H1 (cell line): ENCODE measurements around the gene RBL1. TPM values are rescaled to one million over a fixed set of nuclear protein-coding genes. Genes with fewer than 3 reads are reported as not detected.
A peak's percentile ranks its signal among the peaks of the same experiment; 100 is the strongest.

Experiments
- CTCF ChIA-PET: fragments of 300-600 bp; sonication (Branson Sonifier 250); formaldehyde crosslinking; loops from one replicate; lab custom pipeline; 2021; ENCODE audit not compliant: partially characterized antibody; lab: Charles Lee
- POLR2A ChIA-PET: fragments of 300-600 bp; sonication (Branson Sonifier 250); formaldehyde crosslinking; loops from one replicate; lab custom pipeline; 2021; ENCODE audit warnings: inconsistent platforms; ENCODE audit not compliant: partially characterized antibody; lab: Charles Lee
- DNase-seq, 2 experiments: peaks; one replicate each; pipeline versions ENCODE4 v3.0.0 to v3.0.0-alpha.2; 2010 to 2022; ENCODE audit warnings: low spot score in 2 of 2, low read depth in 1 of 2, mixed read lengths in 1 of 2
- FAIRE-seq: peaks from 2 replicates; lab custom pipeline; 2011; peaks lifted over from hg19 to GRCh38; lab: Jason Lieb, UNC
- H2AFZ ChIP-seq: 2 replicates; pipeline ENCODE4 v1.8.1; 2012; ENCODE audit warnings: low read length, inconsistent platforms
- H2AK5ac ChIP-seq: 2 replicates; pipeline ENCODE4 v1.6.1; 2013; ENCODE audit warnings: low read depth, low read length
- H2BK120ac ChIP-seq: replicated peaks from 2 replicates; pipeline ENCODE3; 2013; ENCODE audit warnings: low read depth, low read length, inconsistent platforms
- H2BK12ac ChIP-seq: 2 replicates; pipeline ENCODE4 v1.6.1; 2013; ENCODE audit warnings: low read depth, low read length
- H2BK15ac ChIP-seq: 2 replicates; pipeline ENCODE4 v1.6.1; 2013; ENCODE audit warnings: low read length
- H2BK20ac ChIP-seq: 2 replicates; pipeline ENCODE4 v1.6.1; 2013; ENCODE audit warnings: low read length
- H2BK5ac ChIP-seq: 2 replicates; pipeline ENCODE4 v1.6.1; 2013; ENCODE audit warnings: low read depth, low read length
- H3K14ac ChIP-seq: 2 replicates; pipeline ENCODE4 v1.6.1; 2013; ENCODE audit warnings: inconsistent platforms; ENCODE audit not compliant: insufficient read length
- H3K18ac ChIP-seq: 2 replicates; pipeline ENCODE4 v1.6.1; 2013; ENCODE audit warnings: low read length; ENCODE audit errors: extremely low read depth
- H3K23ac ChIP-seq: 2 replicates; pipeline ENCODE4 v1.6.1; 2013; ENCODE audit warnings: inconsistent platforms; ENCODE audit not compliant: insufficient read length
- H3K23me2 ChIP-seq: 2 replicates; pipeline ENCODE4 v1.6.1; 2013; ENCODE audit warnings: low read depth, low read length
- H3K27ac ChIP-seq: 2 replicates; pipeline ENCODE4 v1.6.1; 2011; ENCODE audit warnings: low read depth, low read length, inconsistent platforms
- H3K27me3 ChIP-seq, 4 experiments: replicated peaks in 1 of 4; 1 replicate in 1 of 4; 2 replicates in 3 of 4; pipeline versions ENCODE4 v1.6.1 to v1.8.1; 2011 to 2013; ENCODE audit warnings: low read length in 3 of 4, mild to moderate bottlenecking in 3 of 4, inconsistent platforms in 2 of 4, mixed read lengths in 2 of 4, moderate library complexity in 1 of 4; ENCODE audit not compliant: control insufficient read depth in 3 of 4, insufficient read depth in 3 of 4; ENCODE audit errors: extremely low read depth in 1 of 4
- H3K36me3 ChIP-seq, 4 experiments: 2 replicates each; pipeline versions ENCODE4 v1.6.1 to v1.8.1; 2011 to 2013; ENCODE audit warnings: mild to moderate bottlenecking in 4 of 4, low read length in 3 of 4, moderate library complexity in 2 of 4, control low read depth in 1 of 4, inconsistent platforms in 1 of 4; ENCODE audit not compliant: insufficient read depth in 4 of 4, control insufficient read depth in 2 of 4
- H3K4ac ChIP-seq: replicated peaks from 2 replicates; pipeline ENCODE3; 2013; ENCODE audit warnings: low read length, low read depth, mixed read lengths, inconsistent platforms; ENCODE audit not compliant: insufficient read length
- H3K4me1 ChIP-seq, 4 experiments: replicated peaks in 1 of 4; 1 replicate in 1 of 4; 2 replicates in 3 of 4; pipeline versions ENCODE4 v1.6.1 to v1.8.1; 2011 to 2013; ENCODE audit warnings: low read length in 3 of 4, inconsistent platforms in 2 of 4, mixed read lengths in 1 of 4; ENCODE audit not compliant: insufficient read depth in 4 of 4, control insufficient read depth in 3 of 4
- H3K4me2 ChIP-seq, 2 experiments: 2 replicates each; pipeline versions ENCODE4 v1.6.1 to v1.8.1; 2011 to 2013; ENCODE audit warnings: low read depth in 2 of 2, low read length in 2 of 2, control low read depth in 1 of 2, inconsistent platforms in 1 of 2, mild to moderate bottlenecking in 1 of 2; ENCODE audit not compliant: insufficient read depth in 1 of 2
- H3K4me3 ChIP-seq, 4 experiments: fragments of 200-600, 300-600 bp in 1 of 4; sonication (generic), shearing (Covaris generic), sonication (Bioruptor Twin) in 1 of 4; 2 replicates each; pipeline versions ENCODE4 v1.5.1 to v1.8.1; 2011 to 2016; ENCODE audit warnings: low read length in 4 of 4, low read depth in 3 of 4, control low read depth in 2 of 4, inconsistent platforms in 2 of 4, mild to moderate bottlenecking in 2 of 4, mixed read lengths in 1 of 4, moderate library complexity in 1 of 4; ENCODE audit not compliant: insufficient read depth in 2 of 4; ENCODE audit errors: extremely low read depth in 1 of 4
- H3K56ac ChIP-seq: replicated peaks from 2 replicates; pipeline ENCODE3; 2013; ENCODE audit warnings: low read depth, mild to moderate bottlenecking, mixed read lengths, low read length, inconsistent platforms; ENCODE audit not compliant: insufficient read length
- H3K79me1 ChIP-seq: 2 replicates; pipeline ENCODE4 v1.6.1; 2013; ENCODE audit warnings: low read depth, low read length, control low read depth
- H3K79me2 ChIP-seq, 2 experiments: 2 replicates each; pipeline versions ENCODE4 v1.6.1 to v1.8.1; 2012 to 2013; ENCODE audit warnings: low read length in 2 of 2, mild to moderate bottlenecking in 2 of 2, inconsistent platforms in 1 of 2; ENCODE audit not compliant: insufficient read depth in 2 of 2, control insufficient read depth in 1 of 2
- H3K9ac ChIP-seq, 4 experiments: replicated peaks in 1 of 4; 1 replicate in 1 of 4; 2 replicates in 3 of 4; pipeline versions ENCODE4 v1.6.1 to v1.8.1; 2011 to 2013; ENCODE audit warnings: low read depth in 3 of 4, low read length in 3 of 4, control low read depth in 2 of 4, mild to moderate bottlenecking in 2 of 4, moderate library complexity in 2 of 4, inconsistent platforms in 1 of 4; ENCODE audit errors: extremely low read depth in 1 of 4
- H3K9me3 ChIP-seq, 2 experiments: 2 replicates each; pipeline versions ENCODE4 v1.6.1 to v1.8.1; 2012 to 2013; ENCODE audit warnings: mild to moderate bottlenecking in 2 of 2, moderate library complexity in 2 of 2, control low read depth in 1 of 2, inconsistent platforms in 1 of 2, low read depth in 1 of 2, low read length in 1 of 2, mixed read lengths in 1 of 2; ENCODE audit not compliant: insufficient read depth in 2 of 2
- H4K20me1 ChIP-seq, 2 experiments: replicated peaks in 1 of 2; 2 replicates each; pipeline versions ENCODE3 to v1.8.1; 2011 to 2013; ENCODE audit warnings: inconsistent platforms in 2 of 2, low read length in 2 of 2, mild to moderate bottlenecking in 1 of 2; ENCODE audit not compliant: insufficient read depth in 2 of 2, control insufficient read depth in 1 of 2
- H4K5ac ChIP-seq: 2 replicates; pipeline ENCODE4 v1.6.1; 2013; ENCODE audit warnings: low read length, low read depth, mixed read lengths, inconsistent platforms; ENCODE audit not compliant: insufficient read length
- H4K8ac ChIP-seq: 2 replicates; pipeline ENCODE4 v1.8.0; 2013; ENCODE audit warnings: mild to moderate bottlenecking, moderate library complexity, low read length, inconsistent platforms; ENCODE audit not compliant: insufficient read depth; ENCODE audit errors: extremely low read depth
- H4K91ac ChIP-seq: replicated peaks from 2 replicates; pipeline ENCODE3; 2013; ENCODE audit warnings: low read length, mixed read lengths, inconsistent platforms; ENCODE audit not compliant: insufficient read length
- ASH2L ChIP-seq: fragments of 200-600, 300-600 bp; sonication (generic); IDR thresholded peaks from one replicate; pipeline ENCODE4 v1.7.1; 2017; ENCODE audit warnings: low read length
- CBX5 ChIP-seq: fragments of 300-800, 300-1000 bp; sonication (generic); IDR thresholded peaks from 2 replicates; pipeline ENCODE4 v1.7.1; 2016; ENCODE audit warnings: antibody characterized with exemption, low read length, low read depth
- CBX8 ChIP-seq: fragments of 300-800, 300-1000 bp; sonication (generic); IDR thresholded peaks from 2 replicates; pipeline ENCODE4 v1.7.1; 2016; ENCODE audit warnings: low read depth, low read length, borderline replicate concordance
- CTBP2 ChIP-seq: IDR thresholded peaks from 2 replicates; pipeline ENCODE4 v1.7.0; 2011; ENCODE audit warnings: borderline replicate concordance, mild to moderate bottlenecking, moderate library complexity, mixed read lengths, low read length; ENCODE audit not compliant: insufficient read depth, insufficient read length
- GABPA ChIP-seq: IDR thresholded peaks from 2 replicates; pipeline ENCODE4 v1.6.1; 2011; ENCODE audit warnings: mild to moderate bottlenecking, low read length, moderate library complexity, borderline replicate concordance; ENCODE audit not compliant: insufficient read depth
- HDAC6 ChIP-seq: IDR thresholded peaks from one replicate; pipeline ENCODE4 v1.7.1; 2012; ENCODE audit warnings: low read depth, mild to moderate bottlenecking, inconsistent platforms, low read length, moderate library complexity
- KDM5A ChIP-seq: fragments of 200-600 bp; IDR thresholded peaks from 2 replicates; pipeline ENCODE4 v1.7.1; 2012; ENCODE audit warnings: mild to moderate bottlenecking, low read length, inconsistent platforms, mixed read lengths
- MAX ChIP-seq: IDR thresholded peaks from 2 replicates; pipeline ENCODE4 v1.6.1; 2012; ENCODE audit warnings: inconsistent platforms
- NRF1 ChIP-seq: IDR thresholded peaks from 2 replicates; pipeline ENCODE4 v1.6.1; 2011; ENCODE audit warnings: mild to moderate bottlenecking, low read depth, low read length, improper control_type of control experiment
- POLR2A ChIP-seq, 2 experiments: IDR thresholded peaks; 1 replicate in 1 of 2; 2 replicates in 1 of 2; pipeline ENCODE4 v1.6.1; 2011; ENCODE audit warnings: low read depth in 2 of 2, low read length in 2 of 2, mild to moderate bottlenecking in 2 of 2; ENCODE audit errors: control extremely low read depth in 1 of 2
- SIN3A ChIP-seq, 2 experiments: IDR thresholded peaks in 1 of 2; conservative IDR thresholded peaks in 1 of 2; 2 replicates each; pipeline ENCODE4 v1.6.1; 2011 to 2012; ENCODE audit warnings: low read length in 2 of 2, improper control_type of control experiment in 1 of 2, low read depth in 1 of 2, mild to moderate bottlenecking in 1 of 2
- SP2 ChIP-seq: IDR thresholded peaks from 2 replicates; pipeline ENCODE4 v1.6.1; 2012; ENCODE audit warnings: mild to moderate bottlenecking, low read length, inconsistent platforms
- TAF7 ChIP-seq: optimal IDR thresholded peaks from 2 replicates; pipeline ENCODE3; 2011; ENCODE audit warnings: low read depth, mild to moderate bottlenecking, inconsistent platforms, low read length, moderate library complexity, borderline replicate concordance
- TBP ChIP-seq: IDR thresholded peaks from 2 replicates; pipeline ENCODE4 v1.6.1; 2011; ENCODE audit warnings: low read depth, low read length, improper control_type of control experiment
- WGBS, 2 experiments: shearing (Covaris generic) in 1 of 2; methylation state at CpG; one replicate each; pipeline versions ENCODE4 v1.1.6 to v1.1.7; 2013 to 2015; ENCODE audit warnings: low lambda C conversion rate in 2 of 2, mixed read lengths in 2 of 2, inconsistent platforms in 1 of 2, low coverage in 1 of 2, missing lambda C conversion rate in 1 of 2; ENCODE audit not compliant: insufficient replicate concordance in 2 of 2, insufficient coverage in 1 of 2, insufficient read length in 1 of 2; ENCODE audit errors: extremely low coverage in 1 of 2, missing lambda C conversion rate in 1 of 2; 5-methylcytosine and 5-hydroxymethylcytosine counted together
- polyA plus RNA-seq, 7 experiments: library from polyadenylated mRNA; depleted of rRNA in 3 of 7; stranded (reverse) in 5 of 7; unstranded in 2 of 7; fragments of >200 nt in 5 of 7; fragments of 200-250 nt in 2 of 7; gene quantifications; 1 replicate in 5 of 7; 2 replicates in 1 of 7; 4 replicates in 1 of 7; pipeline versions ENCODE4 v1.2.1 to v1.2.3, GENCODE V29; 2011 to 2013; ENCODE audit warnings: missing spikeins in 2 of 7, mixed read lengths in 2 of 7
- total RNA-seq: library from RNA; stranded (reverse); fragmentation: NEBNext Ultra II Directional; extraction: Animal tissue kit (Norgen Biotek cat#: 25700); gene quantifications from 2 replicates; pipeline ENCODE4 v1.2.1, GENCODE V29; 2021

The RBL1 gene
- total and polyA plus RNA-seq, 2 of the 8 experiments (the other 6 are each of a cell fraction or from before 2014, with no cell fraction given): 3.2 to 12.3 TPM

- Histone ChIP-seq H3K23ac (no peak overlapping the region), H2BK5ac (no peak overlapping the region), H3K9ac (no peak overlapping the region), H2BK120ac (no peak overlapping the region), H2BK20ac (no peak overlapping the region), H3K4me3 (no peak overlapping the region), H3K27me3 (no peaks in the 10 kb centered on the region), H3K56ac (no peak overlapping the region), H3K14ac (no peak overlapping the region), H4K20me1 (no peaks in the 10 kb centered on the region), H4K8ac (no peak overlapping the region), H3K36me3 (no peaks in the 10 kb centered on the region), H4K5ac (no peak overlapping the region), H2BK12ac (no peak overlapping the region), H2AFZ (no peak overlapping the region), H3K4ac (no peak overlapping the region), H3K4me1 (no peaks in the 10 kb centered on the region), H3K9me3 (peaks cover 2 to 11% of the 10 kb centered on the region in 2 experiments; a peak in 2 of 4 replicates), H3K18ac (no peak overlapping the region), H2AK5ac (no peak overlapping the region), H3K79me2 (no peaks in the 10 kb centered on the region), H2BK15ac (peak overlapping the region; percentile 10; the same call in 1 of the 2 replicates), H3K4me2 (no peak overlapping the region), H3K23me2 (no peaks in the 10 kb centered on the region), H4K91ac (no peak overlapping the region), H3K79me1 (no peaks in the 10 kb centered on the region), H3K27ac (no peak overlapping the region)
- DNase-seq: no peak
- POLR2A ChIA-PET: interaction anchor here (1.4 to 1.5 kb wide), 2 partner anchors 28 to 56 kb away, joined by 5 read pairs; partner anchors contain the start of genes MROH8, RBL1 and RPN2
- FAIRE-seq: no peak
- 82% methylated on average over 6 of the region's 6 CpGs; no CpG with 5 or more reads in 1 of the 2 experiments for WGBS, 2 experiments
- CTCF ChIA-PET: interaction anchor here (2.0 kb wide), 1 partner anchor 41 kb away, joined by 5 read pairs; no protein-coding TSS in a partner anchor
- no peak for TF ChIP-seq TAF7
- TF ChIP-seq MAX: no peak
- TF ChIP-seq KDM5A: no peak
- TF ChIP-seq TBP: no peak
- no peak for TF ChIP-seq GABPA
- TF ChIP-seq POLR2A (IDR thresholded peaks at IDR 0.05; ENCODE audit: control extremely low read depth in 1 of 2, low read depth in 2 of 2, low read length in 2 of 2): no peak
- no peak for TF ChIP-seq NRF1
- TF ChIP-seq SIN3A (conservative IDR thresholded peaks at IDR 0.05 in 1 of 2, IDR thresholded peaks at IDR 0.05 in 1 of 2; ENCODE audit: low read depth in 1 of 2, low read length in 2 of 2): no peak
- TF ChIP-seq ASH2L: no peak
- TF ChIP-seq CBX8: no peak
- no peak for TF ChIP-seq CTBP2
- no peak for TF ChIP-seq HDAC6
- TF ChIP-seq SP2: no peak
- TF ChIP-seq CBX5: no peak
These were observed 27.6 kb upstream of the RBL1 start for GRCh38 chr20:37123441-37123840.
